Measurements from ENCODE around the gene OR5B21.

DNA sequence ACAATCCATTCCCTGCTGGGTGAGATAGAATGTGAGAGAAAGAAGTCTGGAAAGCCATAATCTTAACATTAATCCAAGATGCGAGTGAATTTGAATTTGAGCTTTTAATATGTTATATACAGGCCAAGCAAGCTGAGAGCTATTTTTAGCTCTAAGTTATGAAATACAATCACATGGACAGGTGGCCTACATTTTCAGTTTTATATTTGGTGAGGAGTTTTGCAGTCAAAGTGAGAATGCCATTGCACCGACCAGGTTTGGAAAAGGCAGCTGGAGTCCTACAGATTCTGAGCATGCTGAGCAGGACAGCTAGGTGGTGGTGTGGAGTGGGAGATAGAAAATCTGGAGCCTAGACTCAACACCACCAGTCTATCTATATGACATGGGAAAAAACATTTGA lies 12.0 kb downstream of the OR5B21 start:
- TF ChIP-seq, protein P1, sequence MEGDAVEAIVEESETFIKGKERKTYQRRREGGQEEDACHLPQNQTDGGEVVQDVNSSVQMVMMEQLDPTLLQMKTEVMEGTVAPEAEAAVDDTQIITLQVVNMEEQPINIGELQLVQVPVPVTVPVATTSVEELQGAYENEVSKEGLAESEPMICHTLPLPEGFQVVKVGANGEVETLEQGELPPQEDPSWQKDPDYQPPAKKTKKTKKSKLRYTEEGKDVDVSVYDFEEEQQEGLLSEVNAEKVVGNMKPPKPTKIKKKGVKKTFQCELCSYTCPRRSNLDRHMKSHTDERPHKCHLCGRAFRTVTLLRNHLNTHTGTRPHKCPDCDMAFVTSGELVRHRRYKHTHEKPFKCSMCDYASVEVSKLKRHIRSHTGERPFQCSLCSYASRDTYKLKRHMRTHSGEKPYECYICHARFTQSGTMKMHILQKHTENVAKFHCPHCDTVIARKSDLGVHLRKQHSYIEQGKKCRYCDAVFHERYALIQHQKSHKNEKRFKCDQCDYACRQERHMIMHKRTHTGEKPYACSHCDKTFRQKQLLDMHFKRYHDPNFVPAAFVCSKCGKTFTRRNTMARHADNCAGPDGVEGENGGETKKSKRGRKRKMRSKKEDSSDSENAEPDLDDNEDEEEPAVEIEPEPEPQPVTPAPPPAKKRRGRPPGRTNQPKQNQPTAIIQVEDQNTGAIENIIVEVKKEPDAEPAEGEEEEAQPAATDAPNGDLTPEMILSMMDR (IDR thresholded peaks at IDR 0.05), result peak in 1 of 4 experiments; percentile 12
- TF ChIP-seq EP300 (IDR thresholded peaks at IDR 0.05), result no peak
- no peak for TF ChIP-seq POLR2A (IDR thresholded peaks at IDR 0.05)
- no peak for TF ChIP-seq POLR2AphosphoS5 (IDR thresholded peaks at IDR 0.05)
